Measurements from ENCODE around the gene MPC1L.
"Not testable (repeated sequence)": the region's sequence is repeated elsewhere in the genome, so short reads cannot be mapped to it uniquely, and the experiment has no call there.

MPC1L gene

GRCh38 chrX:40582811-40583210 lies 40.4 kb upstream of the MPC1L start:
- no peaks in the 10 kb centered on the region for H3K27me3 ChIP-seq (ENCODE audit: control insufficient read depth, insufficient read depth, low read length, poor library complexity, severe bottlenecking)
- 95 to 100% methylated on average over 2 of the region's 2 CpGs for WGBS, 2 experiments
- no peaks in the 10 kb centered on the region for H3K4me1 ChIP-seq (ENCODE audit: control insufficient read depth, insufficient read depth, low read length)
- H3K9me3 ChIP-seq (ENCODE audit: control insufficient read depth, low read length), result no peaks in the 10 kb centered on the region
- no peak overlapping the region for H3K27ac ChIP-seq (ENCODE audit: insufficient read depth, low read depth, low read length, poor library complexity, severe bottlenecking)
- no peaks in the 10 kb centered on the region for H3K36me3 ChIP-seq (ENCODE audit: control insufficient read depth, insufficient read depth, low read length)
- no peak overlapping the region for H3K4me3 ChIP-seq (ENCODE audit: insufficient read depth, low read depth, low read length)

- H3K4me3 ChIP-seq (ENCODE audit: insufficient read depth, low read depth, low read length); H3K36me3 ChIP-seq (ENCODE audit: control insufficient read depth, insufficient read depth, low read length); H3K27ac ChIP-seq (ENCODE audit: insufficient read depth, low read depth, low read length, poor library complexity, severe bottlenecking); H3K9me3 ChIP-seq (ENCODE audit: control insufficient read depth, low read length); H3K27me3 ChIP-seq (ENCODE audit: control insufficient read depth, insufficient read depth, low read length, poor library complexity, severe bottlenecking); H3K4me1 ChIP-seq (ENCODE audit: control insufficient read depth, insufficient read depth, low read length): not testable (repeated sequence)
- 92 to 100% methylated on average over 1 of the region's 1 CpG for WGBS, 2 experiments
Observed at GRCh38 chrX:40587623-40588022, 35.6 kb upstream of the MPC1L start.

GRCh38 chrX:40589616-40590321 lies 33.5 kb upstream of the MPC1L start:
- not testable (repeated sequence) for H3K36me3 ChIP-seq (ENCODE audit: control insufficient read depth, insufficient read depth, low read length); H3K4me1 ChIP-seq (ENCODE audit: control insufficient read depth, insufficient read depth, low read length); H3K4me3 ChIP-seq (ENCODE audit: insufficient read depth, low read depth, low read length); H3K27me3 ChIP-seq (ENCODE audit: control insufficient read depth, insufficient read depth, low read length, poor library complexity, severe bottlenecking); H3K9me3 ChIP-seq (ENCODE audit: control insufficient read depth, low read length); H3K27ac ChIP-seq (ENCODE audit: insufficient read depth, low read depth, low read length, poor library complexity, severe bottlenecking)
- WGBS, 2 experiments, result 95% methylated on average over 6 of the region's 6 CpGs

- Histone ChIP-seq H3K4me3 (ENCODE audit: insufficient read depth, low read depth, low read length) (no peak overlapping the region), H3K27me3 (ENCODE audit: control insufficient read depth, insufficient read depth, low read length, poor library complexity, severe bottlenecking) (no peaks in the 10 kb centered on the region), H3K9me3 (ENCODE audit: control insufficient read depth, low read length) (no peaks in the 10 kb centered on the region), H3K4me1 (ENCODE audit: control insufficient read depth, insufficient read depth, low read length) (no peaks in the 10 kb centered on the region), H3K36me3 (ENCODE audit: control insufficient read depth, insufficient read depth, low read length) (no peaks in the 10 kb centered on the region), H3K27ac (ENCODE audit: insufficient read depth, low read depth, low read length, poor library complexity, severe bottlenecking) (no peak overlapping the region)
- 93 to 96% methylated on average over 6 of the region's 6 CpGs for WGBS, 2 experiments
Observed at GRCh38 chrX:40603446-40603845, 19.8 kb upstream of the MPC1L start.

- H3K27me3 ChIP-seq (ENCODE audit: control insufficient read depth, insufficient read depth, low read length, poor library complexity, severe bottlenecking), result no peaks in the 10 kb centered on the region
- no peaks in the 10 kb centered on the region for H3K36me3 ChIP-seq (ENCODE audit: control insufficient read depth, insufficient read depth, low read length)
- H3K27ac ChIP-seq (ENCODE audit: insufficient read depth, low read depth, low read length, poor library complexity, severe bottlenecking), result no peak overlapping the region
- H3K4me3 ChIP-seq (ENCODE audit: insufficient read depth, low read depth, low read length), result no peak overlapping the region
- no peaks in the 10 kb centered on the region for H3K9me3 ChIP-seq (ENCODE audit: control insufficient read depth, low read length)
- WGBS, 2 experiments, result no CpG with 5 or more reads among the region's 3 CpGs
- no peaks in the 10 kb centered on the region for H3K4me1 ChIP-seq (ENCODE audit: control insufficient read depth, insufficient read depth, low read length)
Observed at GRCh38 chrX:40607381-40607780, 15.8 kb upstream of the MPC1L start.

GRCh38 chrX:40612511-40612910 lies 10.7 kb upstream of the MPC1L start:
- 97% methylated on average over 4 of the region's 4 CpGs for WGBS, 2 experiments
- Histone ChIP-seq H3K9me3 (ENCODE audit: control insufficient read depth, low read length) (no peaks in the 10 kb centered on the region), H3K4me3 (ENCODE audit: insufficient read depth, low read depth, low read length) (no peak overlapping the region), H3K36me3 (ENCODE audit: control insufficient read depth, insufficient read depth, low read length) (no peaks in the 10 kb centered on the region), H3K27ac (ENCODE audit: insufficient read depth, low read depth, low read length, poor library complexity, severe bottlenecking) (no peak overlapping the region), H3K27me3 (ENCODE audit: control insufficient read depth, insufficient read depth, low read length, poor library complexity, severe bottlenecking) (no peaks in the 10 kb centered on the region), H3K4me1 (ENCODE audit: control insufficient read depth, insufficient read depth, low read length) (no peaks in the 10 kb centered on the region)

GRCh38 chrX:40615976-40616375 lies 7.3 kb upstream of the MPC1L start:
- Histone ChIP-seq H3K27me3 (ENCODE audit: control insufficient read depth, insufficient read depth, low read length, poor library complexity, severe bottlenecking) (no peaks in the 10 kb centered on the region), H3K36me3 (ENCODE audit: control insufficient read depth, insufficient read depth, low read length) (no peaks in the 10 kb centered on the region), H3K4me1 (ENCODE audit: control insufficient read depth, insufficient read depth, low read length) (no peaks in the 10 kb centered on the region), H3K27ac (ENCODE audit: insufficient read depth, low read depth, low read length, poor library complexity, severe bottlenecking) (no peak overlapping the region), H3K4me3 (ENCODE audit: insufficient read depth, low read depth, low read length) (no peak overlapping the region), H3K9me3 (ENCODE audit: control insufficient read depth, low read length) (no peaks in the 10 kb centered on the region)
- 14 to 57% methylated on average over 1 to 5 of the region's 9 CpGs for WGBS, 2 experiments

GRCh38 chrX:40617566-40617965 lies 5.7 kb upstream of the MPC1L start:
- no peak overlapping the region for H3K27ac ChIP-seq (ENCODE audit: insufficient read depth, low read depth, low read length, poor library complexity, severe bottlenecking)
- no peaks in the 10 kb centered on the region for H3K4me1 ChIP-seq (ENCODE audit: control insufficient read depth, insufficient read depth, low read length)
- WGBS, 2 experiments, result 90 to 98% methylated on average over 5 to 6 of the region's 7 CpGs
- H3K4me3 ChIP-seq (ENCODE audit: insufficient read depth, low read depth, low read length), result no peak overlapping the region
- no peaks in the 10 kb centered on the region for H3K36me3 ChIP-seq (ENCODE audit: control insufficient read depth, insufficient read depth, low read length)
- H3K9me3 ChIP-seq (ENCODE audit: control insufficient read depth, low read length), result no peaks in the 10 kb centered on the region
- H3K27me3 ChIP-seq (ENCODE audit: control insufficient read depth, insufficient read depth, low read length, poor library complexity, severe bottlenecking), result no peaks in the 10 kb centered on the region

- no peaks in the 10 kb centered on the region for H3K36me3 ChIP-seq (ENCODE audit: control insufficient read depth, insufficient read depth, low read length)
- no peaks in the 10 kb centered on the region for H3K4me1 ChIP-seq (ENCODE audit: control insufficient read depth, insufficient read depth, low read length)
- H3K9me3 ChIP-seq (ENCODE audit: control insufficient read depth, low read length), result no peaks in the 10 kb centered on the region
- H3K4me3 ChIP-seq (ENCODE audit: insufficient read depth, low read depth, low read length), result no peak overlapping the region
- H3K27ac ChIP-seq (ENCODE audit: insufficient read depth, low read depth, low read length, poor library complexity, severe bottlenecking), result no peak overlapping the region
- H3K27me3 ChIP-seq (ENCODE audit: control insufficient read depth, insufficient read depth, low read length, poor library complexity, severe bottlenecking), result no peaks in the 10 kb centered on the region
- WGBS, 2 experiments, result 90 to 91% methylated on average over 18 of the region's 18 CpGs
Observed at GRCh38 chrX:40622479-40623138, 619 bp upstream of the MPC1L start.

- WGBS, 2 experiments, result 92 to 96% methylated on average over 32 of the region's 32 CpGs
- H3K9me3 ChIP-seq (ENCODE audit: control insufficient read depth, low read length), result no peaks in the 10 kb centered on the region
Observed at GRCh38 chrX:40623665-40624064, 437 bp downstream of the MPC1L start.

More at GRCh38 chrX:40623665-40624064, 437 bp downstream of the MPC1L start:
- peaks cover under 1% of the 10 kb centered on the region for H3K36me3 ChIP-seq (ENCODE audit: control insufficient read depth, insufficient read depth, low read length)
- no peak overlapping the region for H3K4me3 ChIP-seq (ENCODE audit: insufficient read depth, low read depth, low read length)
- H3K27ac ChIP-seq (ENCODE audit: insufficient read depth, low read depth, low read length, poor library complexity, severe bottlenecking), result no peak overlapping the region
- no peaks in the 10 kb centered on the region for H3K4me1 ChIP-seq (ENCODE audit: control insufficient read depth, insufficient read depth, low read length)
- no peaks in the 10 kb centered on the region for H3K27me3 ChIP-seq (ENCODE audit: control insufficient read depth, insufficient read depth, low read length, poor library complexity, severe bottlenecking)

Data from ectodermal cell (in vitro differentiated cells).